Kidney (tissue), 14 donors: ENCODE data around the gene WDR91. TPM values are rescaled to one million over a fixed set of nuclear protein-coding genes. Genes with fewer than 3 reads are reported as not detected.

Experiments
- DNase-seq, 5 donors: peaks; one replicate each; pipeline ENCODE4 v3.0.0-alpha.2; 2013 to 2020
- FAIRE-seq: peaks from 2 replicates; lab custom pipeline; 2012; peaks lifted over from hg19 to GRCh38; lab: Jason Lieb, UNC
- H3K27ac ChIP-seq, 2 donors: one replicate each; pipeline ENCODE4 v1.7.0; 2013; ENCODE audit warnings: low read depth in 2 of 2, low read length in 2 of 2, inconsistent platforms in 1 of 2
- H3K27me3 ChIP-seq: one replicate; pipeline ENCODE4 v1.7.1; 2013; ENCODE audit warnings: low read length, inconsistent platforms; ENCODE audit not compliant: control insufficient read depth, insufficient read depth
- H3K36me3 ChIP-seq, 3 donors: one replicate each; pipeline versions ENCODE4 v1.7.0 to v1.7.1; 2013; ENCODE audit warnings: low read length in 3 of 3, control low read depth in 1 of 3, inconsistent platforms in 1 of 3; ENCODE audit not compliant: insufficient read depth in 3 of 3, control insufficient read depth in 2 of 3
- H3K4me1 ChIP-seq, 3 donors: one replicate each; pipeline versions ENCODE4 v1.7.0 to v1.7.1; 2013; ENCODE audit warnings: low read length in 3 of 3, inconsistent platforms in 1 of 3, low read depth in 1 of 3; ENCODE audit not compliant: control insufficient read depth in 2 of 3, insufficient read depth in 2 of 3
- H3K4me3 ChIP-seq, 3 donors: one replicate each; pipeline versions ENCODE4 v1.7.0 to v1.8.1; 2013; ENCODE audit warnings: low read length in 3 of 3, control low read depth in 1 of 3, inconsistent platforms in 1 of 3
- H3K9ac ChIP-seq, 3 donors: one replicate each; pipeline versions ENCODE4 v1.7.0 to v1.7.1; 2013; ENCODE audit warnings: low read length in 3 of 3, control low read depth in 1 of 3, inconsistent platforms in 1 of 3
- H3K9me3 ChIP-seq, 3 donors: one replicate each; pipeline versions ENCODE4 v1.7.0 to v1.7.1; 2013; ENCODE audit warnings: low read length in 3 of 3, control low read depth in 1 of 3, inconsistent platforms in 1 of 3; ENCODE audit not compliant: control insufficient read depth in 2 of 3, insufficient read depth in 1 of 3
- intact Hi-C: fragments of 100-400 bp; cut with DNase I; formaldehyde crosslinking; loops from one replicate; pipeline ENCODE4 v1.11.1; 2022
- polyA plus RNA-seq: library from polyadenylated mRNA; stranded (reverse); fragments of 350-450 nt; fragmentation: Illumina TruSeq; extraction: RNeasy Lipid Tissue Mini Kit (QIAGEN cat#74804); gene quantifications from one replicate; pipeline ENCODE4 v1.2.3, GENCODE V29; 2014; ENCODE audit warnings: low read depth, low replicate concordance; ENCODE audit not compliant: insufficient read depth
- total RNA-seq: library from RNA; stranded (reverse); fragmentation: NEBNext Ultra II Directional; extraction: Animal tissue kit (Norgen Biotek cat#: 25700); gene quantifications from one replicate; pipeline ENCODE4 v1.2.1, GENCODE V29; 2021
- TF ChIP-seq, protein P1 (sequence below): IDR thresholded peaks from 3 replicates; pipeline ENCODE4 v1.5.1; 2012; ENCODE audit warnings: mild to moderate bottlenecking, moderate library complexity, borderline replicate concordance; ENCODE audit not compliant: insufficient read depth; ENCODE audit errors: extremely low read depth
- donor health status: control.
- donor health status: control.
- donor health status: control.
- donor health status: control.
- donor health status: control.
- donor health status: DM: yes; HTN: yes; CAD: no.
- donor health status: Normal renal cell carcinoma (clear cell type).

WDR91 gene
- total and polyA plus RNA-seq, 2 donors from 2014 or later = 27.8 to 73.9 TPM

DNA sequence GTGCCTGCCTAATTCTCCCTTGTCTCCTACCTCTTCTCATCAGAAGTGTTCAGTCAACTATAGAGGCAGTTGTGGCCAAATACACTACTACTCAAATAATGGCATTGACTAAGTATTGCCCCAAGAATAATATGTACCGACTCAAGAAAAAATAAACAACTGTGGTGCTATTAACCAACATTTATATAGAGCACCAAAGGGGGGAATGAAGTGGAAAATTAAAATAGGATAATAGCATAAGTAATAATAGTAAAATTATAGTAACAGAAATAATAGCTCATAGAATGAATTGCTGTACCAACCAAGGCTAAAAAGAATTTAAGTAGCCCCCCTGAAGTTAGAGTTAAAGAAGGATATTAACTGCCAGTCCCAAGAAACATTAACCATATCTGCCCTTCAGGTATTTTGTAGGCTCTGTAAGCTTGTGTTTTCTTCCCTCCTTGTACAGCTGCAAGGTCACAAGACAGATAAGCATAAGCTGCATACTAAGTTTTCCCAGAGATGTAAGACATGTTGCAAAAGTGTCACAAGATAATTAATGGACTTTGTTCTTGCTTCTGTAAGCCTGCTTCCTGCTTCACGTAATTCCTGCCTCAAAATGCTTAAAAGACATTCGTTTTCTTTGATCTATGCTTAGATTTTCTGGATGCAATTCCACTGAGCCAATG, 29.9 kb downstream of the WDR91 start:
- H3K36me3 ChIP-seq = peaks cover 9 to 48% (median 41%) of the 10 kb centered on the region in 3 donors

GRCh38 chr7:135180122-135180521, 31.2 kb downstream of the WDR91 start:
- Histone ChIP-seq H3K4me1 (no peaks in the 10 kb centered on the region), H3K27ac (no peak overlapping the region), H3K9ac (no peak overlapping the region), H3K9me3 (peaks cover 3 to 14% (median 7%) of the 10 kb centered on the region in 3 donors), H3K4me3 (no peak overlapping the region), H3K27me3 (no peaks in the 10 kb centered on the region), H3K36me3 (peaks cover 9 to 39% (median 29%) of the 10 kb centered on the region in 3 donors)
- FAIRE-seq = no peak
- peak in 1 of 5 donors; percentile 9 for DNase-seq
- intact Hi-C loops = no loop called here
- TF ChIP-seq, protein P1, sequence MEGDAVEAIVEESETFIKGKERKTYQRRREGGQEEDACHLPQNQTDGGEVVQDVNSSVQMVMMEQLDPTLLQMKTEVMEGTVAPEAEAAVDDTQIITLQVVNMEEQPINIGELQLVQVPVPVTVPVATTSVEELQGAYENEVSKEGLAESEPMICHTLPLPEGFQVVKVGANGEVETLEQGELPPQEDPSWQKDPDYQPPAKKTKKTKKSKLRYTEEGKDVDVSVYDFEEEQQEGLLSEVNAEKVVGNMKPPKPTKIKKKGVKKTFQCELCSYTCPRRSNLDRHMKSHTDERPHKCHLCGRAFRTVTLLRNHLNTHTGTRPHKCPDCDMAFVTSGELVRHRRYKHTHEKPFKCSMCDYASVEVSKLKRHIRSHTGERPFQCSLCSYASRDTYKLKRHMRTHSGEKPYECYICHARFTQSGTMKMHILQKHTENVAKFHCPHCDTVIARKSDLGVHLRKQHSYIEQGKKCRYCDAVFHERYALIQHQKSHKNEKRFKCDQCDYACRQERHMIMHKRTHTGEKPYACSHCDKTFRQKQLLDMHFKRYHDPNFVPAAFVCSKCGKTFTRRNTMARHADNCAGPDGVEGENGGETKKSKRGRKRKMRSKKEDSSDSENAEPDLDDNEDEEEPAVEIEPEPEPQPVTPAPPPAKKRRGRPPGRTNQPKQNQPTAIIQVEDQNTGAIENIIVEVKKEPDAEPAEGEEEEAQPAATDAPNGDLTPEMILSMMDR = no peak

More for the DNA sequence above, 29.9 kb downstream of the WDR91 start:
- Histone ChIP-seq H3K4me1 (no peaks in the 10 kb centered on the region), H3K9ac (no peak overlapping the region), H3K27ac (no peak overlapping the region), H3K27me3 (no peaks in the 10 kb centered on the region), H3K9me3 (peaks cover 3 to 14% (median 7%) of the 10 kb centered on the region in 3 donors), H3K4me3 (peak overlapping the region in 1 of 3 donors; percentile 26)
- intact Hi-C loops = no loop called here
- no peak for FAIRE-seq
- TF ChIP-seq, protein P1 = no peak
- no peak for DNase-seq

- peaks cover 3 to 14% (median 7%) of the 10 kb centered on the region in 3 donors for H3K9me3 ChIP-seq
- no peak overlapping the region for H3K4me3 ChIP-seq
- intact Hi-C loops = no loop called here
- DNase-seq (peak in 1 of 5 donors; percentile 16), FAIRE-seq (no peak)
- H3K27ac ChIP-seq = peak overlapping the region; percentile 41 to 59
- TF ChIP-seq, protein P1 = no peak
- no peaks in the 10 kb centered on the region for H3K27me3 ChIP-seq
- H3K9ac ChIP-seq = no peak overlapping the region
- peaks cover 9 to 33% (median 27%) of the 10 kb centered on the region in 3 donors for H3K36me3 ChIP-seq
- H3K4me1 ChIP-seq = no peaks in the 10 kb centered on the region
Observed at GRCh38 chr7:135179321-135179925, 31.9 kb downstream of the WDR91 start.
